HEK293 (cell line): ENCODE data around the gene ENDOU.

Source experiments
- CTCF ChIA-PET: fragments of 350-600 bp; formaldehyde crosslinking; extraction: SDS; loops from one replicate; lab custom pipeline; 2021; ENCODE audit warnings: antibody characterized with exemption; lab: Yijun Ruan, JAX
- POLR2A ChIA-PET: fragments of 300-600 bp; formaldehyde crosslinking; extraction: SDS; loops from one replicate; lab custom pipeline; 2020; ENCODE audit warnings: antibody characterized with exemption, inconsistent platforms; lab: Yijun Ruan, JAX
- H3K27ac ChIP-seq: fragments of 200-500 bp; sonication (Bioruptor generic); 2 replicates; pipeline ENCODE4 v1.5.1; 2014; ENCODE audit warnings: low read depth, low read length, control low read depth, inconsistent platforms; ENCODE audit errors: extremely low read depth
- H3K36me3 ChIP-seq, 2 experiments: fragments of 200-500 bp in 1 of 2; sonication (Bioruptor generic) in 1 of 2; 1 replicate in 1 of 2; 2 replicates in 1 of 2; pipeline ENCODE4 v1.5.1; 2014 to 2017; ENCODE audit warnings: inconsistent platforms in 2 of 2, low read length in 2 of 2; ENCODE audit not compliant: control insufficient read depth in 2 of 2, insufficient read depth in 1 of 2
- H3K4me1 ChIP-seq: fragments of 200-500 bp; sonication (Bioruptor generic); 2 replicates; pipeline ENCODE4 v1.5.1; 2014; ENCODE audit warnings: mild to moderate bottlenecking, low read length, inconsistent platforms; ENCODE audit not compliant: control insufficient read depth, insufficient read depth
- H3K4me3 ChIP-seq: 2 replicates; pipeline ENCODE4 v1.5.1; 2011; ENCODE audit warnings: low read depth, mild to moderate bottlenecking, control low read depth, low read length, moderate library complexity
- H3K9me3 ChIP-seq: fragments of 200-500 bp; sonication (Bioruptor generic); 2 replicates; pipeline ENCODE4 v1.5.1; 2014; ENCODE audit warnings: low read depth, low read length, inconsistent platforms; ENCODE audit not compliant: control insufficient read depth, insufficient read depth
- ELK4 ChIP-seq: IDR thresholded peaks from 2 replicates; pipeline ENCODE4 v1.6.1; 2011; ENCODE audit warnings: mild to moderate bottlenecking, low read depth, low read length, borderline replicate concordance
- HIC1 ChIP-seq: fragments of 450-650 bp; formaldehyde crosslinking; IDR thresholded peaks from 2 replicates; pipeline ENCODE4 v1.5.1; 2016; ENCODE audit warnings: missing biosample characterization, missing genetic modification characterization
- KLF1 ChIP-seq: fragments of 450-650 bp; formaldehyde crosslinking; IDR thresholded peaks from 2 replicates; pipeline ENCODE4 v1.5.1; 2016; ENCODE audit warnings: missing biosample characterization, missing genetic modification characterization
- KLF10 ChIP-seq: fragments of 450-650 bp; IDR thresholded peaks from 2 replicates; pipeline ENCODE4 v1.5.1; 2018; ENCODE audit warnings: missing biosample characterization, mild to moderate bottlenecking, missing genetic modification characterization
- KLF9 ChIP-seq: fragments of 450-650 bp; formaldehyde crosslinking; IDR thresholded peaks from 2 replicates; pipeline ENCODE4 v1.5.1; 2016; ENCODE audit warnings: missing biosample characterization, missing genetic modification characterization, low read depth
- PATZ1 ChIP-seq: fragments of 450-650 bp; formaldehyde crosslinking; IDR thresholded peaks from 2 replicates; pipeline ENCODE4 v1.5.1; 2016; ENCODE audit warnings: missing biosample characterization, missing genetic modification characterization
- SCRT1 ChIP-seq: fragments of 450-650 bp; formaldehyde crosslinking; IDR thresholded peaks from 2 replicates; pipeline ENCODE4 v1.5.1; 2016; ENCODE audit warnings: missing biosample characterization, missing genetic modification characterization, borderline replicate concordance
- ZBTB1 ChIP-seq: fragments of 450-650 bp; formaldehyde crosslinking; IDR thresholded peaks from 2 replicates; pipeline ENCODE4 v1.5.1; 2016; ENCODE audit warnings: missing biosample characterization, missing genetic modification characterization
- ZFHX2 ChIP-seq: fragments of 450-650 bp; formaldehyde crosslinking; conservative IDR thresholded peaks from 2 replicates; pipeline ENCODE4 v1.5.1; 2016; ENCODE audit warnings: missing biosample characterization, missing genetic modification characterization
- ZNF121 ChIP-seq: fragments of 450-650 bp; formaldehyde crosslinking; IDR thresholded peaks from 2 replicates; pipeline ENCODE4 v1.5.1; 2016; ENCODE audit warnings: missing biosample characterization, missing genetic modification characterization
- ZNF155 ChIP-seq: fragments of 450-650 bp; formaldehyde crosslinking; IDR thresholded peaks from 2 replicates; pipeline ENCODE4 v1.5.1; 2016; ENCODE audit warnings: missing biosample characterization, missing genetic modification characterization
- ZNF184 ChIP-seq: fragments of 450-650 bp; IDR thresholded peaks from 2 replicates; pipeline ENCODE4 v1.5.1; 2018; ENCODE audit warnings: missing biosample characterization, mild to moderate bottlenecking, missing genetic modification characterization
- ZNF266 ChIP-seq: fragments of 450-650 bp; formaldehyde crosslinking; IDR thresholded peaks from 2 replicates; pipeline ENCODE4 v1.5.1; 2016; ENCODE audit warnings: missing biosample characterization, missing genetic modification characterization, low read depth
- ZNF280D ChIP-seq: fragments of 450-650 bp; formaldehyde crosslinking; IDR thresholded peaks from 2 replicates; pipeline ENCODE4 v1.5.1; 2016; ENCODE audit warnings: missing biosample characterization, missing genetic modification characterization
- ZNF292 ChIP-seq: fragments of 450-650 bp; formaldehyde crosslinking; IDR thresholded peaks from 2 replicates; pipeline ENCODE4 v1.5.1; 2016; ENCODE audit warnings: low read depth, missing biosample characterization, missing genetic modification characterization, borderline replicate concordance
- ZNF335 ChIP-seq: fragments of 450-650 bp; formaldehyde crosslinking; conservative IDR thresholded peaks from 2 replicates; pipeline ENCODE4 v1.5.1; 2016; ENCODE audit warnings: missing biosample characterization, missing genetic modification characterization
- ZNF621 ChIP-seq: fragments of 450-650 bp; formaldehyde crosslinking; IDR thresholded peaks from 2 replicates; pipeline ENCODE4 v1.5.1; 2017; ENCODE audit warnings: missing biosample characterization, missing genetic modification characterization
- ZNF707 ChIP-seq: fragments of 450-650 bp; formaldehyde crosslinking; IDR thresholded peaks from 2 replicates; pipeline ENCODE4 v1.5.1; 2016; ENCODE audit warnings: missing biosample characterization, missing genetic modification characterization
- TF ChIP-seq, protein P1 (sequence below): fragments of 450-650 bp; formaldehyde crosslinking; IDR thresholded peaks from 2 replicates; pipeline ENCODE4 v1.5.1; 2017; ENCODE audit warnings: missing biosample characterization, missing genetic modification characterization
- TF ChIP-seq, protein P2 (sequence below): fragments of 450-650 bp; formaldehyde crosslinking; IDR thresholded peaks from 2 replicates; pipeline ENCODE4 v1.5.1; 2016; ENCODE audit warnings: missing biosample characterization, missing genetic modification characterization
- TF ChIP-seq, protein P3 (sequence below): fragments of 450-650 bp; formaldehyde crosslinking; IDR thresholded peaks from 2 replicates; pipeline ENCODE4 v1.5.1; 2016; ENCODE audit warnings: missing biosample characterization, missing genetic modification characterization

The ENDOU gene

DNA sequence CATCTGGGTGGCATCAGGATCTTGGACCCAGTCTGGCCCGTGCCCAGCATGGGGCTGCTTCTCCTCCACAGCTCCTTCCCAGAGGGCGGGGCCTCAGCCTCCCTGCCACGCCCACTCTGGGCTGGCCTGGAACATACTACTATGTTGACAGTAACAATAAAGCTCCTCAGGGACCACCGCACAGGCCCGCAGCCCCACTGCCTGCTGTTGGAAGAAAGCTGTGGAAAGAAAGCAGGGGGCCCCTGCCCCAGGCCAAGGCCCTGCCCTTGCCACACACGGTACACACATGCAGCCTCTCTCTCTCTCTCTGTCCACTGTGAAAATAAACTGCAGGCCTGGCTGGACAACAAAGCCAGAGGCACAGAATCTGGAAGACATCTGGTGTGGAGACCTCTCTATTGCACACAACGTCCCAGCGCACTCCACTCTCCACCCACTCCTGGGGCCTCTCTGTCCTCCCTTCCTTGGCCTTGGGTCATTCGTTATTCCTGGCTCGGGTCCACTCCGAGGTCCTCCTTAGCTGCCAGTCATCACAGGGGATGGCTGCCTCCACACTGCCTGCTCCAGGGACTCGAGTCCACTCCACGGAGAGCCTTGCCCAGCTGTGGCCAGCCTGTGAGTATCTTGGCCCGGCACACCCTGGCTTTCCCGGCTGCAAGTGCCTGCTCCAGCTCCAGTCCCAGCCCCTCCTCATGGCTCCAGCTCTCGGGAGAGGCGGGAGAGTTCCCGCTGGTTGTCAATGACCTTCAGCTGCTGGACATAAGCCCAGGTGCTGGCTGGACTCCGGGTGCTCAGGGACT lies 11.8 kb upstream of the ENDOU start (continued):
- no peak for TF ChIP-seq ELK4
- TF ChIP-seq ZNF266 (tag by site-specific recombination): no peak
- TF ChIP-seq, protein P1, sequence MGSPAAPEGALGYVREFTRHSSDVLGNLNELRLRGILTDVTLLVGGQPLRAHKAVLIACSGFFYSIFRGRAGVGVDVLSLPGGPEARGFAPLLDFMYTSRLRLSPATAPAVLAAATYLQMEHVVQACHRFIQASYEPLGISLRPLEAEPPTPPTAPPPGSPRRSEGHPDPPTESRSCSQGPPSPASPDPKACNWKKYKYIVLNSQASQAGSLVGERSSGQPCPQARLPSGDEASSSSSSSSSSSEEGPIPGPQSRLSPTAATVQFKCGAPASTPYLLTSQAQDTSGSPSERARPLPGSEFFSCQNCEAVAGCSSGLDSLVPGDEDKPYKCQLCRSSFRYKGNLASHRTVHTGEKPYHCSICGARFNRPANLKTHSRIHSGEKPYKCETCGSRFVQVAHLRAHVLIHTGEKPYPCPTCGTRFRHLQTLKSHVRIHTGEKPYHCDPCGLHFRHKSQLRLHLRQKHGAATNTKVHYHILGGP (tag by site-specific recombination): no peak
- peak; percentile 91 for TF ChIP-seq KLF9 (tag by site-specific recombination)
- TF ChIP-seq ZNF155 (tag by site-specific recombination): no peak
- TF ChIP-seq ZNF335 (tag by site-specific recombination): peak; percentile 73
- TF ChIP-seq, protein P2, sequence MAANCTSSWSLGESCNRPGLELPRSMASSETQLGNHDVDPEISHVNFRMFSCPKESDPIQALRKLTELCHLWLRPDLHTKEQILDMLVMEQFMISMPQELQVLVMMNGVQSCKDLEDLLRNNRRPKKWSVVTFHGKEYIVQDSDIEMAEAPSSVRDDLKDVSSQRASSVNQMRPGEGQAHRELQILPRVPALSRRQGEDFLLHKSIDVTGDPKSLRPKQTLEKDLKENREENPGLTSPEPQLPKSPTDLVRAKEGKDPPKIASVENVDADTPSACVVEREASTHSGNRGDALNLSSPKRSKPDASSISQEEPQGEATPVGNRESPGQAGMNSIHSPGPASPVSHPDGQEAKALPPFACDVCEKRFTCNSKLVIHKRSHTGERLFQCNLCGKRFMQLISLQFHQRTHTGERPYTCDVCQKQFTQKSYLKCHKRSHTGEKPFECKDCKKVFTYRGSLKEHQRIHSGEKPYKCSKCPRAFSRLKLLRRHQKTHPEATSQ (tag by site-specific recombination): no peak
- TF ChIP-seq HIC1 (tag by site-specific recombination): no peak
- TF ChIP-seq ZNF184: no peak
- TF ChIP-seq ZNF280D (tag by site-specific recombination): no peak
- peak; percentile 38; the same call in 1 of the 2 replicates for TF ChIP-seq KLF1 (tag by site-specific recombination)
- no peak for TF ChIP-seq ZNF292 (tag by site-specific recombination)
- 0 out of 2 replicates have a peak, but pooled peaks have one; percentile 26 for TF ChIP-seq ZFHX2

DNA sequence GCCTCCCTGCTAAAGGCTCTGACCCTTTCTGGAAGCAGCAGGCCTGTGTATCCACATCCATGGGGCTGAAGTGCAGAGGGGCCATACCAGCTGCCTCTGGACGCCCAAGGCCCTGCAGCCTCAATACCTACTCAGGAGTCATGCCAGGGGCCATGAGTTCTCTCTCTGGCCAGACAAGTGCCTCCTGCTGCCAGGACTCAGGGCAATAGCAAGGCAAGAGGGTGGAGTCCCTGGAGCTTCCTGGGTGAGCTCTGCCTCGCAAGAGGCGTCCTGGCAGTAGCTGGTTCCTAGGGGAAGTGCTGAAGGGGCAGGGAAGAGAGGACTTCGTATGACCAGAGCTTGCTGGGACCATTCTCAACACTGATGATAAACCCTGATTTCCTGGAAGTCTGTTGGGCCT lies 10.9 kb upstream of the ENDOU start:
- POLR2A ChIA-PET: interaction anchor here (0.8 to 1.4 kb wide), 3 partner anchors 30 to 946 kb away, joined by 3 to 4 read pairs (median 3); partner anchors contain the start of genes KANSL2 and RPAP3
- Histone ChIP-seq H3K4me3 (no peak overlapping the region), H3K36me3 (no peaks in the 10 kb centered on the region), H3K4me1 (no peaks in the 10 kb centered on the region)
- CTCF ChIA-PET: interaction anchor here (1.2 to 13.5 kb wide), 3 partner anchors 9 to 102 kb away, joined by 4 to 784 read pairs (median 9); partner anchors contain the start of gene SLC48A1
- TF ChIP-seq ZBTB1 (no peak), ZNF621 (tag by site-specific recombination) (no peak), PATZ1 (no peak), ZNF707 (no peak), ZNF121 (tag by site-specific recombination) (no peak), SCRT1 (tag by site-specific recombination) (no peak), KLF10 (tag by site-specific recombination) (no peak), ZNF155 (tag by site-specific recombination) (no peak)
- TF ChIP-seq, protein P3, sequence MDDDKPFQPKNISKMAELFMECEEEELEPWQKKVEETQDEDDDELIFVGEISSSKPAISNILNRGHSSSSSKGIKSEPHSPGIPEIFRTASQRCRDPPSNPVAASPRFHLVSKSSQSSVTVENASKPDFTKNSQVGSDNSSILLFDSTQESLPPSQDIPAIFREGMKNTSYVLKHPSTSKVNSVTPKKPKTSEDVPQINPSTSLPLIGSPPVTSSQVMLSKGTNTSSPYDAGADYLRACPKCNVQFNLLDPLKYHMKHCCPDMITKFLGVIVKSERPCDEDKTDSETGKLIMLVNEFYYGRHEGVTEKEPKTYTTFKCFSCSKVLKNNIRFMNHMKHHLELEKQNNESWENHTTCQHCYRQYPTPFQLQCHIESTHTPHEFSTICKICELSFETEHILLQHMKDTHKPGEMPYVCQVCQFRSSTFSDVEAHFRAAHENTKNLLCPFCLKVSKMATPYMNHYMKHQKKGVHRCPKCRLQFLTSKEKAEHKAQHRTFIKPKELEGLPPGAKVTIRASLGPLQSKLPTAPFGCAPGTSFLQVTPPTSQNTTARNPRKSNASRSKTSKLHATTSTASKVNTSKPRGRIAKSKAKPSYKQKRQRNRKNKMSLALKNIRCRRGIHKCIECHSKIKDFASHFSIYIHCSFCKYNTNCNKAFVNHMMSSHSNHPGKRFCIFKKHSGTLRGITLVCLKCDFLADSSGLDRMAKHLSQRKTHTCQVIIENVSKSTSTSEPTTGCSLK (tag by site-specific recombination): no peak
- TF ChIP-seq, all 188 proteins: peak for 0
- H3K9me3 ChIP-seq: no peaks in the 10 kb centered on the region
- no peak overlapping the region for H3K27ac ChIP-seq
